HEK293 (cell line): ENCODE measurements around the gene CACNB4.

Source experiments
- CTCF ChIA-PET: fragments of 350-600 bp; formaldehyde crosslinking; extraction: SDS; loops from one replicate; lab custom pipeline; 2021; ENCODE audit warnings: antibody characterized with exemption; lab: Yijun Ruan, JAX
- POLR2A ChIA-PET: fragments of 300-600 bp; formaldehyde crosslinking; extraction: SDS; loops from one replicate; lab custom pipeline; 2020; ENCODE audit warnings: antibody characterized with exemption, inconsistent platforms; lab: Yijun Ruan, JAX
- H3K27ac ChIP-seq: fragments of 200-500 bp; sonication (Bioruptor generic); 2 replicates; pipeline ENCODE4 v1.5.1; 2014; ENCODE audit warnings: low read depth, low read length, control low read depth, inconsistent platforms; ENCODE audit errors: extremely low read depth
- H3K36me3 ChIP-seq, 2 experiments: fragments of 200-500 bp in 1 of 2; sonication (Bioruptor generic) in 1 of 2; 1 replicate in 1 of 2; 2 replicates in 1 of 2; pipeline ENCODE4 v1.5.1; 2014 to 2017; ENCODE audit warnings: inconsistent platforms in 2 of 2, low read length in 2 of 2; ENCODE audit not compliant: control insufficient read depth in 2 of 2, insufficient read depth in 1 of 2
- H3K4me1 ChIP-seq: fragments of 200-500 bp; sonication (Bioruptor generic); 2 replicates; pipeline ENCODE4 v1.5.1; 2014; ENCODE audit warnings: mild to moderate bottlenecking, low read length, inconsistent platforms; ENCODE audit not compliant: control insufficient read depth, insufficient read depth
- H3K4me3 ChIP-seq: 2 replicates; pipeline ENCODE4 v1.5.1; 2011; ENCODE audit warnings: low read depth, mild to moderate bottlenecking, control low read depth, low read length, moderate library complexity
- H3K9me3 ChIP-seq: fragments of 200-500 bp; sonication (Bioruptor generic); 2 replicates; pipeline ENCODE4 v1.5.1; 2014; ENCODE audit warnings: low read depth, low read length, inconsistent platforms; ENCODE audit not compliant: control insufficient read depth, insufficient read depth
- BCL6B ChIP-seq: fragments of 450-650 bp; formaldehyde crosslinking; IDR thresholded peaks from 2 replicates; pipeline ENCODE4 v1.5.1; 2017; ENCODE audit warnings: missing biosample characterization, missing genetic modification characterization
- OVOL3 ChIP-seq: fragments of 450-650 bp; formaldehyde crosslinking; IDR thresholded peaks from 2 replicates; pipeline ENCODE4 v1.5.1; 2016; ENCODE audit warnings: missing biosample characterization, missing genetic modification characterization
- SCRT1 ChIP-seq: fragments of 450-650 bp; formaldehyde crosslinking; IDR thresholded peaks from 2 replicates; pipeline ENCODE4 v1.5.1; 2016; ENCODE audit warnings: missing biosample characterization, missing genetic modification characterization, borderline replicate concordance
- ZFP69B ChIP-seq: fragments of 450-650 bp; formaldehyde crosslinking; IDR thresholded peaks from 2 replicates; pipeline ENCODE4 v1.5.1; 2016; ENCODE audit warnings: missing biosample characterization, missing genetic modification characterization
- ZNF114 ChIP-seq: fragments of 450-650 bp; formaldehyde crosslinking; IDR thresholded peaks from 2 replicates; pipeline ENCODE4 v1.5.0; 2017; ENCODE audit warnings: missing biosample characterization, missing genetic modification characterization
- ZNF280D ChIP-seq: fragments of 450-650 bp; formaldehyde crosslinking; IDR thresholded peaks from 2 replicates; pipeline ENCODE4 v1.5.1; 2016; ENCODE audit warnings: missing biosample characterization, missing genetic modification characterization
- ZNF324 ChIP-seq: fragments of 450-650 bp; formaldehyde crosslinking; IDR thresholded peaks from 2 replicates; pipeline ENCODE4 v1.5.1; 2016; ENCODE audit warnings: missing biosample characterization, missing genetic modification characterization
- ZNF423 ChIP-seq: fragments of 450-650 bp; formaldehyde crosslinking; IDR thresholded peaks from 2 replicates; pipeline ENCODE4 v1.5.1; 2016; ENCODE audit warnings: missing biosample characterization, missing genetic modification characterization
- ZNF433 ChIP-seq: fragments of 450-650 bp; formaldehyde crosslinking; IDR thresholded peaks from 2 replicates; pipeline ENCODE4 v1.5.1; 2016; ENCODE audit warnings: missing biosample characterization, missing genetic modification characterization, low read depth
- ZNF529 ChIP-seq: fragments of 450-650 bp; formaldehyde crosslinking; IDR thresholded peaks from 2 replicates; pipeline ENCODE4 v1.5.1; 2017; ENCODE audit warnings: missing genetic modification characterization, missing biosample characterization; ENCODE audit not compliant: insufficient replicate concordance
- ZNF548 ChIP-seq: fragments of 450-650 bp; formaldehyde crosslinking; IDR thresholded peaks from 2 replicates; pipeline ENCODE4 v1.5.1; 2016; ENCODE audit warnings: missing biosample characterization, missing genetic modification characterization
- ZNF580 ChIP-seq: fragments of 450-650 bp; formaldehyde crosslinking; IDR thresholded peaks from 2 replicates; pipeline ENCODE4 v1.5.1; 2016; ENCODE audit warnings: missing biosample characterization, missing genetic modification characterization
- ZNF830 ChIP-seq: fragments of 450-650 bp; IDR thresholded peaks from 2 replicates; pipeline ENCODE4 v1.5.0; 2018; ENCODE audit warnings: missing biosample characterization, missing genetic modification characterization, low read depth, mild to moderate bottlenecking, moderate library complexity
- ZSCAN30 ChIP-seq: fragments of 450-650 bp; IDR thresholded peaks from 2 replicates; pipeline ENCODE4 v1.5.1; 2018; ENCODE audit warnings: missing biosample characterization, mild to moderate bottlenecking, missing genetic modification characterization, moderate library complexity
- ZXDB ChIP-seq: fragments of 450-650 bp; formaldehyde crosslinking; IDR thresholded peaks from 2 replicates; pipeline ENCODE4 v1.5.1; 2016; ENCODE audit warnings: missing biosample characterization, missing genetic modification characterization
- TF ChIP-seq, protein P1 (sequence below): fragments of 450-650 bp; formaldehyde crosslinking; IDR thresholded peaks from 2 replicates; pipeline ENCODE4 v1.5.1; 2016; ENCODE audit warnings: missing biosample characterization, missing genetic modification characterization
- TF ChIP-seq, protein P2 (sequence below): fragments of 450-650 bp; formaldehyde crosslinking; IDR thresholded peaks from 2 replicates; pipeline ENCODE4 v1.5.1; 2016; ENCODE audit warnings: missing biosample characterization, missing genetic modification characterization
- TF ChIP-seq, protein P3 (sequence below): fragments of 450-650 bp; formaldehyde crosslinking; IDR thresholded peaks from 2 replicates; pipeline ENCODE4 v1.5.1; 2016; ENCODE audit warnings: missing biosample characterization, missing genetic modification characterization
- TF ChIP-seq, protein P4 (sequence below): sonication (generic); formaldehyde crosslinking; IDR thresholded peaks from 2 replicates; pipeline ENCODE4 v1.8.1; 2022; ENCODE audit warnings: mild to moderate bottlenecking, moderate library complexity, missing genetic modification reagents
- TF ChIP-seq, protein P5 (sequence below): fragments of 450-650 bp; formaldehyde crosslinking; IDR thresholded peaks from 2 replicates; pipeline ENCODE4 v1.5.1; 2016; ENCODE audit warnings: missing biosample characterization, missing genetic modification characterization
- TF ChIP-seq, protein P6 (sequence below): fragments of 450-650 bp; formaldehyde crosslinking; IDR thresholded peaks from 2 replicates; pipeline ENCODE4 v1.5.1; 2016; ENCODE audit warnings: missing biosample characterization, missing genetic modification characterization

CACNB4 gene

DNA sequence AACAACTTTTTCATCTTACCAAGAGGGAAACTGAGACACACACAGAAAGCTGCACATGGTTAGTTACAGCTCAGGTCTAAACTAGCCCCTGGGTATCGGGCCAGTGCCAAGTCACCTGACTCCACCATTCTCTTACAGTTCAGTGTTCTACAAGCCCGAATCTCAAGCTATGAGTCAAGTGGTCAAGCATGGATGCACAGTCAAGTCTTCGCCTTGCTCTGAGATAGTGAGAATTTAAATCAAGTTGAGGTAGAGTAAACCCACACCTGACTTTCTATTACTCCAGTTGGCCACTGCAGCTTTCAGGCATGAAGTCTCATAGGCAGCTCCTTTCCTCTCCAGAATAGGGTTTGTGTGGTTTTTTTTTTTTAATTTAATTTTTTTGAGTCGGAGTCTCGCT lies 236.1 kb downstream of the CACNB4 start (continued):
- no peak for TF ChIP-seq BCL6B (tag by site-specific recombination)
- no peak for TF ChIP-seq ZNF830 (tag by site-specific recombination)
- TF ChIP-seq ZNF324 (tag by site-specific recombination): no peak
- TF ChIP-seq, protein P1, sequence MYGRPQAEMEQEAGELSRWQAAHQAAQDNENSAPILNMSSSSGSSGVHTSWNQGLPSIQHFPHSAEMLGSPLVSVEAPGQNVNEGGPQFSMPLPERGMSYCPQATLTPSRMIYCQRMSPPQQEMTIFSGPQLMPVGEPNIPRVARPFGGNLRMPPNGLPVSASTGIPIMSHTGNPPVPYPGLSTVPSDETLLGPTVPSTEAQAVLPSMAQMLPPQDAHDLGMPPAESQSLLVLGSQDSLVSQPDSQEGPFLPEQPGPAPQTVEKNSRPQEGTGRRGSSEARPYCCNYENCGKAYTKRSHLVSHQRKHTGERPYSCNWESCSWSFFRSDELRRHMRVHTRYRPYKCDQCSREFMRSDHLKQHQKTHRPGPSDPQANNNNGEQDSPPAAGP: no peak
- TF ChIP-seq ZXDB (tag by site-specific recombination): no peak
- no peak for TF ChIP-seq ZNF580 (tag by site-specific recombination)
- TF ChIP-seq, protein P2, sequence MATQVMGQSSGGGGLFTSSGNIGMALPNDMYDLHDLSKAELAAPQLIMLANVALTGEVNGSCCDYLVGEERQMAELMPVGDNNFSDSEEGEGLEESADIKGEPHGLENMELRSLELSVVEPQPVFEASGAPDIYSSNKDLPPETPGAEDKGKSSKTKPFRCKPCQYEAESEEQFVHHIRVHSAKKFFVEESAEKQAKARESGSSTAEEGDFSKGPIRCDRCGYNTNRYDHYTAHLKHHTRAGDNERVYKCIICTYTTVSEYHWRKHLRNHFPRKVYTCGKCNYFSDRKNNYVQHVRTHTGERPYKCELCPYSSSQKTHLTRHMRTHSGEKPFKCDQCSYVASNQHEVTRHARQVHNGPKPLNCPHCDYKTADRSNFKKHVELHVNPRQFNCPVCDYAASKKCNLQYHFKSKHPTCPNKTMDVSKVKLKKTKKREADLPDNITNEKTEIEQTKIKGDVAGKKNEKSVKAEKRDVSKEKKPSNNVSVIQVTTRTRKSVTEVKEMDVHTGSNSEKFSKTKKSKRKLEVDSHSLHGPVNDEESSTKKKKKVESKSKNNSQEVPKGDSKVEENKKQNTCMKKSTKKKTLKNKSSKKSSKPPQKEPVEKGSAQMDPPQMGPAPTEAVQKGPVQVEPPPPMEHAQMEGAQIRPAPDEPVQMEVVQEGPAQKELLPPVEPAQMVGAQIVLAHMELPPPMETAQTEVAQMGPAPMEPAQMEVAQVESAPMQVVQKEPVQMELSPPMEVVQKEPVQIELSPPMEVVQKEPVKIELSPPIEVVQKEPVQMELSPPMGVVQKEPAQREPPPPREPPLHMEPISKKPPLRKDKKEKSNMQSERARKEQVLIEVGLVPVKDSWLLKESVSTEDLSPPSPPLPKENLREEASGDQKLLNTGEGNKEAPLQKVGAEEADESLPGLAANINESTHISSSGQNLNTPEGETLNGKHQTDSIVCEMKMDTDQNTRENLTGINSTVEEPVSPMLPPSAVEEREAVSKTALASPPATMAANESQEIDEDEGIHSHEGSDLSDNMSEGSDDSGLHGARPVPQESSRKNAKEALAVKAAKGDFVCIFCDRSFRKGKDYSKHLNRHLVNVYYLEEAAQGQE (tag by site-specific recombination): no peak
- TF ChIP-seq, all 188 proteins: peak for 0

GRCh38 chr2:151861174-151861573 lies 237.7 kb downstream of the CACNB4 start:
- POLR2A ChIA-PET: no interaction called here
- H3K36me3 ChIP-seq: no peaks in the 10 kb centered on the region
- CTCF ChIA-PET: no interaction called here

More at GRCh38 chr2:151861174-151861573, 237.7 kb downstream of the CACNB4 start:
- H3K27ac ChIP-seq: no peak overlapping the region
- no peak overlapping the region for H3K4me3 ChIP-seq
- H3K4me1 ChIP-seq: no peaks in the 10 kb centered on the region
- H3K9me3 ChIP-seq: no peaks in the 10 kb centered on the region
- TF ChIP-seq ZFP69B (tag by site-specific recombination) (no peak), ZNF114 (tag by site-specific recombination) (no peak), ZNF280D (tag by site-specific recombination) (no peak), ZSCAN30 (tag by site-specific recombination) (no peak), SCRT1 (tag by site-specific recombination) (no peak), ZNF548 (no peak), OVOL3 (tag by site-specific recombination) (no peak), ZNF423 (tag by site-specific recombination) (no peak), ZNF433 (tag by site-specific recombination) (no peak), ZNF529 (tag by site-specific recombination) (no peak)
- TF ChIP-seq, protein P3, sequence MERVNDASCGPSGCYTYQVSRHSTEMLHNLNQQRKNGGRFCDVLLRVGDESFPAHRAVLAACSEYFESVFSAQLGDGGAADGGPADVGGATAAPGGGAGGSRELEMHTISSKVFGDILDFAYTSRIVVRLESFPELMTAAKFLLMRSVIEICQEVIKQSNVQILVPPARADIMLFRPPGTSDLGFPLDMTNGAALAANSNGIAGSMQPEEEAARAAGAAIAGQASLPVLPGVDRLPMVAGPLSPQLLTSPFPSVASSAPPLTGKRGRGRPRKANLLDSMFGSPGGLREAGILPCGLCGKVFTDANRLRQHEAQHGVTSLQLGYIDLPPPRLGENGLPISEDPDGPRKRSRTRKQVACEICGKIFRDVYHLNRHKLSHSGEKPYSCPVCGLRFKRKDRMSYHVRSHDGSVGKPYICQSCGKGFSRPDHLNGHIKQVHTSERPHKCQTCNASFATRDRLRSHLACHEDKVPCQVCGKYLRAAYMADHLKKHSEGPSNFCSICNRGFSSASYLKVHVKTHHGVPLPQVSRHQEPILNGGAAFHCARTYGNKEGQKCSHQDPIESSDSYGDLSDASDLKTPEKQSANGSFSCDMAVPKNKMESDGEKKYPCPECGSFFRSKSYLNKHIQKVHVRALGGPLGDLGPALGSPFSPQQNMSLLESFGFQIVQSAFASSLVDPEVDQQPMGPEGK (tag by site-specific recombination): no peak
- TF ChIP-seq, protein P4, sequence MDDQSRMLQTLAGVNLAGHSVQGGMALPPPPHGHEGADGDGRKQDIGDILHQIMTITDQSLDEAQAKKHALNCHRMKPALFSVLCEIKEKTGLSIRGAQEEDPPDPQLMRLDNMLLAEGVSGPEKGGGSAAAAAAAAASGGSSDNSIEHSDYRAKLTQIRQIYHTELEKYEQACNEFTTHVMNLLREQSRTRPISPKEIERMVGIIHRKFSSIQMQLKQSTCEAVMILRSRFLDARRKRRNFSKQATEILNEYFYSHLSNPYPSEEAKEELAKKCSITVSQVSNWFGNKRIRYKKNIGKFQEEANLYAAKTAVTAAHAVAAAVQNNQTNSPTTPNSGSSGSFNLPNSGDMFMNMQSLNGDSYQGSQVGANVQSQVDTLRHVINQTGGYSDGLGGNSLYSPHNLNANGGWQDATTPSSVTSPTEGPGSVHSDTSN (CRISPR knock-in tag): no peak
- TF ChIP-seq, protein P5, sequence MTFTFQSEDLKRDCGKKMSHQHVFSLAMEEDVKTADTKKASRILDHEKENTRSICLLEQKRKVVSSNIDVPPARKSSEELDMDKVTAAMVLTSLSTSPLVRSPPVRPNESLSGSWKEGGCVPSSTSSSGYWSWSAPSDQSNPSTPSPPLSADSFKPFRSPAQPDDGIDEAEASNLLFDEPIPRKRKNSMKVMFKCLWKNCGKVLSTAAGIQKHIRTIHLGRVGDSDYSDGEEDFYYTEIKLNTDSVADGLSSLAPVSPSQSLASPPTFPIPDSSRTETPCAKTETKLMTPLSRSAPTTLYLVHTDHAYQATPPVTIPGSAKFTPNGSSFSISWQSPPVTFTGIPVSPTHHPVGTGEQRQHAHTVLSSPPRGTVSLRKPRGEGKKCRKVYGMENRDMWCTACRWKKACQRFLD (tag by site-specific recombination): no peak
- TF ChIP-seq, protein P6, sequence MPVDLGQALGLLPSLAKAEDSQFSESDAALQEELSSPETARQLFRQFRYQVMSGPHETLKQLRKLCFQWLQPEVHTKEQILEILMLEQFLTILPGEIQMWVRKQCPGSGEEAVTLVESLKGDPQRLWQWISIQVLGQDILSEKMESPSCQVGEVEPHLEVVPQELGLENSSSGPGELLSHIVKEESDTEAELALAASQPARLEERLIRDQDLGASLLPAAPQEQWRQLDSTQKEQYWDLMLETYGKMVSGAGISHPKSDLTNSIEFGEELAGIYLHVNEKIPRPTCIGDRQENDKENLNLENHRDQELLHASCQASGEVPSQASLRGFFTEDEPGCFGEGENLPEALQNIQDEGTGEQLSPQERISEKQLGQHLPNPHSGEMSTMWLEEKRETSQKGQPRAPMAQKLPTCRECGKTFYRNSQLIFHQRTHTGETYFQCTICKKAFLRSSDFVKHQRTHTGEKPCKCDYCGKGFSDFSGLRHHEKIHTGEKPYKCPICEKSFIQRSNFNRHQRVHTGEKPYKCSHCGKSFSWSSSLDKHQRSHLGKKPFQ: no peak
